PFSK-1 (cell line): Measurements from ENCODE around the gene TMEM138.

Experiments used
- FOXP2 ChIP-seq: optimal IDR thresholded peaks from 2 replicates; pipeline ENCODE3; 2011; ENCODE audit warnings: borderline replicate concordance, control low read depth, inconsistent platforms; ENCODE audit not compliant: insufficient read depth; ENCODE audit errors: extremely low read length, extremely low read depth
- POLR2AphosphoS5 ChIP-seq: IDR thresholded peaks from 2 replicates; pipeline ENCODE4 v1.6.1; 2012; ENCODE audit warnings: low read depth, mild to moderate bottlenecking, control low read depth, low read length, moderate library complexity
- SIN3A ChIP-seq: IDR thresholded peaks from 2 replicates; pipeline ENCODE4 v1.6.1; 2012; ENCODE audit warnings: mild to moderate bottlenecking, low read length, moderate library complexity, borderline replicate concordance; ENCODE audit not compliant: insufficient read depth
- TAF1 ChIP-seq: IDR thresholded peaks from 2 replicates; pipeline ENCODE4 v1.6.1; 2012; ENCODE audit warnings: low read length, control low read depth, borderline replicate concordance; ENCODE audit not compliant: insufficient read depth
- TF ChIP-seq, protein P1 (sequence below), 2 experiments: IDR thresholded peaks; 2 replicates each; pipeline versions ENCODE4 v1.6.1 to v1.8.0; 2011 to 2012; ENCODE audit warnings: low read depth in 2 of 2, low read length in 2 of 2, control low read depth in 1 of 2, inconsistent platforms in 1 of 2, mild to moderate bottlenecking in 1 of 2, moderate library complexity in 1 of 2; ENCODE audit not compliant: insufficient read depth in 1 of 2

TMEM138 gene

GRCh38 chr11:61415381-61415780 is 53.2 kb downstream of the TMEM138 start:
- no peak for TF ChIP-seq SIN3A

DNA sequence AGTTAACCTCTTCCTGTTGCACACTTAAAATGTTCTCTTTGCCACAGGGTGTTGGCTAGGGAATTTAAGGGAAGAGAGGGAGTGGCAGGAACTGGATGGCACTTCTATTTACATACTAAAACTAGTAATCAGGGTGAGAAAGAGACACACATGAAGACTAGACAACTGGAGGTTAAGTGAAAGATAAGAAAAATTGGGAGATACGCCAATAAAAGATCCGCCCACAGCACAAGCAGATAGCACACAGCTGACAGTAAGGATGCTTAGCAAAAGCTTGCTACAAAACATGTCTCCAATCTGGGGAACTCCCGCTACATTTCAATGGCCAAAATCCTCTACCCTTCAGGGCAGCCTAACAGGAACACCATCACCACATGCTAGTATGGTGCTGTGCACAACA is 54.8 kb downstream of the TMEM138 start:
- TF ChIP-seq SIN3A (no peak), POLR2AphosphoS5 (no peak), TAF1 (no peak), FOXP2 (no peak)
- TF ChIP-seq, protein P1, sequence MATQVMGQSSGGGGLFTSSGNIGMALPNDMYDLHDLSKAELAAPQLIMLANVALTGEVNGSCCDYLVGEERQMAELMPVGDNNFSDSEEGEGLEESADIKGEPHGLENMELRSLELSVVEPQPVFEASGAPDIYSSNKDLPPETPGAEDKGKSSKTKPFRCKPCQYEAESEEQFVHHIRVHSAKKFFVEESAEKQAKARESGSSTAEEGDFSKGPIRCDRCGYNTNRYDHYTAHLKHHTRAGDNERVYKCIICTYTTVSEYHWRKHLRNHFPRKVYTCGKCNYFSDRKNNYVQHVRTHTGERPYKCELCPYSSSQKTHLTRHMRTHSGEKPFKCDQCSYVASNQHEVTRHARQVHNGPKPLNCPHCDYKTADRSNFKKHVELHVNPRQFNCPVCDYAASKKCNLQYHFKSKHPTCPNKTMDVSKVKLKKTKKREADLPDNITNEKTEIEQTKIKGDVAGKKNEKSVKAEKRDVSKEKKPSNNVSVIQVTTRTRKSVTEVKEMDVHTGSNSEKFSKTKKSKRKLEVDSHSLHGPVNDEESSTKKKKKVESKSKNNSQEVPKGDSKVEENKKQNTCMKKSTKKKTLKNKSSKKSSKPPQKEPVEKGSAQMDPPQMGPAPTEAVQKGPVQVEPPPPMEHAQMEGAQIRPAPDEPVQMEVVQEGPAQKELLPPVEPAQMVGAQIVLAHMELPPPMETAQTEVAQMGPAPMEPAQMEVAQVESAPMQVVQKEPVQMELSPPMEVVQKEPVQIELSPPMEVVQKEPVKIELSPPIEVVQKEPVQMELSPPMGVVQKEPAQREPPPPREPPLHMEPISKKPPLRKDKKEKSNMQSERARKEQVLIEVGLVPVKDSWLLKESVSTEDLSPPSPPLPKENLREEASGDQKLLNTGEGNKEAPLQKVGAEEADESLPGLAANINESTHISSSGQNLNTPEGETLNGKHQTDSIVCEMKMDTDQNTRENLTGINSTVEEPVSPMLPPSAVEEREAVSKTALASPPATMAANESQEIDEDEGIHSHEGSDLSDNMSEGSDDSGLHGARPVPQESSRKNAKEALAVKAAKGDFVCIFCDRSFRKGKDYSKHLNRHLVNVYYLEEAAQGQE (IDR thresholded peaks at IDR 0.05; ENCODE audit: insufficient read depth in 1 of 2, low read depth in 2 of 2, low read length in 2 of 2): no peak

DNA sequence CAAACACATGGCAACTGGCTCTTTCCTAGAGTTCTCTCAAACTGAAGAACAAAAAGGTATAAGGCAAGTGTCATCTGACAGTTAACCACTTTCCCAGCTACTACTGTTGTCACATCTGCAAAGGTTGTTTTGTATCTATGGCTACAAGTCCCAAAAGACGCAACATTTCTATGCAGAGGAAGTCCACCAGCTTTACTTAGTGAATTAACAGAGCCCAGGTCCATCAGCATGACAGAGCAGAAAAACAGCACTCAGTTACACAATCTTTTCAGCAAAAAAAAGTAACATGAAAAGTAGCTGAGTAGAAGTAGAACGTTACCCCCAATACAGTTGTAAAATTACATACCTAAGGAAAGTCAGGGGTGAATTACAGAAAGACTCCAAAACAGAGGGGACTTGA is 55.5 kb downstream of the TMEM138 start:
- TF ChIP-seq SIN3A (no peak), POLR2AphosphoS5 (no peak)
- TF ChIP-seq, protein P1 (IDR thresholded peaks at IDR 0.05; ENCODE audit: insufficient read depth in 1 of 2, low read depth in 2 of 2, low read length in 2 of 2): no peak

- TF ChIP-seq, protein P1 (IDR thresholded peaks at IDR 0.05; ENCODE audit: insufficient read depth in 1 of 2, low read depth in 2 of 2, low read length in 2 of 2): no peak
- no peak for TF ChIP-seq TAF1
- TF ChIP-seq SIN3A: no peak
- no peak for TF ChIP-seq FOXP2
- TF ChIP-seq POLR2AphosphoS5: no peak
These were observed 56.0 kb downstream of the TMEM138 start for GRCh38 chr11:61418136-61418535.
